COLO829 (cell line): ENCODE measurements around the gene ENOX2.

ENCODE experiments used
- DNase-seq: peaks from one replicate; pipeline ENCODE4 v3.0.0; 2012; ENCODE audit warnings: low spot score

ENOX2 gene

DNA sequence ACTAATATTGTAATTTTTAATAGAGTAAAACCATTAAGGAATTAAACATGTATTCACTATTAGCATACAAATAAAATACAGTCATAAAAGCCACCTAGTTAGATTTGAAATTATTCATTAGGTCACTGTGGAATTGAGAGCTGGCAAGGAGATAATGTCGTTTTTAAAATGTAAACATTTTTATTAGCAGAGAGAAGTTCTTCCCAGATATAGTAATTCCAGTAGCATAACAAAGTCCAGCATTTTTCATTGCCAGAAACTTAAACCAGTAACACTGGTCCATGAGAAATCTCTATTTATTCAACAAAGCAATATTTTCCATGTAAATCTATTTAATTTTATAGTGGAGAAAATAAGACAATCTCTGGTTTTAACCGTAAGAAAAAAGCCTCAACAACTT is 17.5 kb downstream of the ENOX2 start:
- DNase-seq = no peak

DNA sequence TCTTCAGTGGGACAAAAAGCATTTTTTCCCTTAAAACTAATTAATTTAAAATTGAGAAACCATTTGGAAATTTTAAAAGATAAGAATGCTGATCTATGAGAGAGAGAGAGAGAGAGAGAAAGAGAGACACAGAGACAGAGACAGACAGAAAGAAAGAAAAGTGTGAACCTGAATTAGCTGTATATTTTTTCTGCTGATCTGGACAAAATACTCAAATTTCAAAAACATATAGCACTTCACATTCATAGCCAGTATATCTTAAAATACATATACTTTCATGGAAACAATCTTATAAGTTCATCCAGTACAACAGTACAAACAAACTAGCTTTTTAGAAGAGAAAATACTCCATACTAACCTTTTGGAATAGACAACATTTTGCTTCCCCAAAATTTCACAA is 18.4 kb downstream of the ENOX2 start:
- DNase-seq = no peak

DNA sequence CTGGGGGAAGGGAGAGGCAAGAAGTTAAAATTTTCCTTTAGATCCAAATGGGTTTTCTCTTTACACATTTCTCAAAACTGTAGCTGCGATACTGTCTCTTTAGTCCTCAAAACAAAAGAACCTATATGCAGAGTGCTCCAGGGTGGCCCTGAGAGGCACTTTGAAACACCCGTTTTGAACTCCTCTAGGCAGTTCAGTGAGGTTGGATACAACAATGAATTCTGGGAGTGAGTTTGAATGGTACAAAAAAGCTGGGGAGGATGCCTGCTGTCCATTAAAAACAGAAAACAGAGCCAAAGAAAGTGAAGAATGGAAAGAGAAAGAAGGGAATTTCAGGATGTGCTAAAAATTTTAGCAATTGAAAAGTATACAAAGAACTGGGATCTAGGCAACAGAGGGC is 23.1 kb downstream of the ENOX2 start:
- DNase-seq = no peak

DNA sequence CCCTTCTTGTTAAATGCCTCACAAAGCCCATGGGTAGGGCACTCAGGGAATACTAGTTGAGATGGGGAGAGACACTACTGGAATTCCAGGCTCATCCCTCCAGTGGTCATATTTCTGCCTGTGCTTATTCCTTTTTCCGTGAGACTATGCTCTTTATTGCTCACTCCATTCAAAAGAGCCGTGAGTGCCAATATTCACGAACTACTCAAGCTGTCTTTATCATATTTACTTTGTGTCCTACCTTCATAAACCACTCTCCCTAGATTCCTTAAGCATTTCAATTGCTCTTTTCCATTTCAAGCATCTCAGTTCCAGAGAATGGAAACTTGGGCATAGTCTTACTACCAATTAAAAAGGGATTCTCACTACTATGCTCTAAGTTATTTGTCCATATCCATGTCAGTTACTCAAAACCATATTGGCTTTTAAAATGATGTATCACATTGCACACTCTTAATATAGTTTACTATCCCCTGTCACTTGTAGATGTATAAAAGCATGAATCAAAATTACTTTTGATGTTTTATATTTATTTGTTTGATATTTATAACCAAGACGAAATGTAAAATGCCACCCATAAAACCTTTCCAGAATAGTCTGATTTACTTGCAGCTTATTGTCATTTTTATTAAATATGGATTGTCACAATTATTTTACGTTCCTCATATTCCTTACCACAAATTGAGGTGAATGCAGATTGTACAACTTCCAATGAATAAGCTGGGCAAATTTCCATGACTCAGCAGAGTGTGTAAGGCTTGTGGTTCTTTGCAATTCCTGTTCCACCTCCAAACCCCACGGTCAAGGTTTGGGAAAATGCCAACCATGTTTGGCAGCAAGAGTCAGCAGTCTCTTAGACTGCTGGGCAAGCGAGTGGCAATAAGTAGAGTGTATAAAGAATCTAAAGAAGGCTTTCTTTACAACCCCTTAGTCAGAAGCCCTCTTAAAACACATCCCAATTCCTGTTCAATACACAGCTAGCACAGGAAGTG is 24.4 kb downstream of the ENOX2 start:
- DNase-seq = peak; percentile 62

DNA sequence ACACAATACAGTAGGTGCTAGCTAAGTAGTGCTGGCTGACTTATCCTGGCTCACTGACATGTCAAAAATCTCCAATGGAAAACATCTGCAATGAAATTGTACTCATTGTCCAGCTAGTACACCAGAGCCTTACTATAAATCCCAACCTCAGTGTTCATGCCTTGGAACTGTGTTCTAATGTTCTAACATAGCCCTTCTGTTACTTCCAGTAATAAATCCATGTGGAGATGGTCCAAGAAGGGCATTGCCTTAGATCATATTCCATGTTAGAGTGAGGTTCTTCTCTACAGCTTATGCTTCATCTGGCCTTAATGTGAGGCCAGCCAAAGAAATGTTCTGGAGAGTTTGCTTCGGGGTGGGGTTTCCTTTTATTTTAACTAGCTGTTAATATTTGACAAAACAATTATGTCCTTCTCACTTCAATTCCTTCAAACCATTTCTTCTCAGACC is 25.1 kb downstream of the ENOX2 start:
- DNase-seq = no peak

DNA sequence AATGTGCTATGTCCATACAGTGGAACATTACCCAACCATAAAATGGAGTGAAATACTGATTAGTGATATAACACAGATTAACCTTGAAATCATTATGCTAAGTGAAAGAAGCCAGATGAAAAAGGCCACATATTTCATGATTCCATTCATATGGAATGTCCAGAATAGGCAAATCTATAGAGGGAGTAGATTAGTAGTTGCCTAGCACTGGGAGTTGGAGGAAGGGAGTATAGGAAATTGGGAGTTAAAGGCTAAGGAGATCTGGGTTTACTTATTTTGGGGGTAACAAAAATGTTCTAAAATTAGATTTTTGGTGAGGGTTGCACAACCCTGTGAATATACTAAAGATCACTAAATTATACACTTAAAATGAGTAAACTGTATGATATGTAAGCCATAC is 26.8 kb downstream of the ENOX2 start:
- no peak for DNase-seq

DNA sequence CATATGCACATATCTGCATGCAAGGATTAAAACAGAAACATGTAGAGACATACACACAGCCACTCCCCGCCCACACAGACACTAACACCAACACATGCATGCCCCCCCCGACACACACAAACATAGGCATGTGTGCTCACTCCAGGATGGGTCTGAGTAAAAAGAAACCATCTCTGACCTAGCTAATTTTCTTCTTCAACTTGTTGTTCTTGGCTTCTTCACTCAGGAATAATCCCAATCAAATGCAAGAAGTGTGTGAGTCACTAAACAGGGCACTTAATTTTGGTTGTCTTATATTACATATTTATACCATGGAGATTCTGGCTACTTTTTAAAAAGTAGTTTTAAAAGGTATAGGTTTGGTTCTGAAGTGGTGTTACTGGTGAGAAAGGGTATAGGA is 28.3 kb downstream of the ENOX2 start:
- DNase-seq = no peak

DNA sequence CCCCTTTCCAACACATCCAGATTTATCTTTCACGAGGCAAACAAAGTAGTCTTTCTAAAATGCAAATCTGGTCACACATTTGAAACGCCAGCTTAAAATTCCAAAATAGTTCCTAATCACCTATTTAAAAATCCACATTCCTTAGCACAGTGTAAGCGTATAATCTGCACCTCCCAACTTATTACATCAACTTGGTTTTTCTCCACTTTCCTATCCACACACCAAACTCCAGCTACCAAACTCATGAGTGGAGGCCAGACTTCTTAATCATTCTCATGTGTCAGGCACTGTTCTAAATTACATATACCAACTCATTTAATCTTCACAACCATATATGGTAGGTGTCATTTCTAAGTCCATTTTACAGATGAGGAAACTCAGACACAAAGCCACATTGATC is 33.8 kb downstream of the ENOX2 start:
- DNase-seq = no peak

DNA sequence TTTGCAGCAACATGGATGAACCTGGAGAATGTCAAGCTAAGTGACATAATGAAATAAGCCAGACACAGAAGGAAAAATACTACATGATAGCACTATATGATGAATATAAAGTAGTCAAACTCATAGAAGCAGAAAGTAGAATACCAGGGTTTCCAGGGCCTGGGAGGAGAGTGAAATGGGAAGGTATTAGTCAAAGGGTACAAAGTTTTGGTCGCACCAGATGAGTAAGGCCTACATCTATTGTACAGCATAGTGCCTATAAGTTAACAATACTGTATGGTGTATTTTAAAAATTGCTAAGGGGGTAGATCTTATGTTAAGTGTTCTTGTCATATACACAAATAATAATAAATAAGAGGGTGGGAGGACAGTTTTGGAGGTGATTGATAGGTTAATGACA is 41.5 kb downstream of the ENOX2 start:
- no peak for DNase-seq

DNA sequence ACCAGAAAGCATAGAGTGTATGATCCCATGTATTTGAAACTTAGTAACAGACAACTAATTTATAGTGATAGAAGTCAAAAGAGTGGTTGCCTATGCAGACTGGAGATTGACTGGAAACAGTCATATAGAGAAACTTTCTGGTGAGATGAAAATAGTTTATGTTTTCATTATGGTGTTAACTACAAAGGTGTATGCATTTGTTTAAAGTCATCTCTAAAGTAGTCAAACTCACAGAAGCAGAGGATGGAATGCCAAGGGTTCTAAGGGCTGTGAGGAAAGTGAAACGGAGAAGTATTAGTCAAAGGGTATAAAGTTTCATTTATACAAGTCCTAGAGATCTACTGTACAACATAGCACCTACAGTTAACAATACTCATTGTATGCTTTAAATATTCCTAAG is 45.8 kb downstream of the ENOX2 start:
- no peak for DNase-seq

DNA sequence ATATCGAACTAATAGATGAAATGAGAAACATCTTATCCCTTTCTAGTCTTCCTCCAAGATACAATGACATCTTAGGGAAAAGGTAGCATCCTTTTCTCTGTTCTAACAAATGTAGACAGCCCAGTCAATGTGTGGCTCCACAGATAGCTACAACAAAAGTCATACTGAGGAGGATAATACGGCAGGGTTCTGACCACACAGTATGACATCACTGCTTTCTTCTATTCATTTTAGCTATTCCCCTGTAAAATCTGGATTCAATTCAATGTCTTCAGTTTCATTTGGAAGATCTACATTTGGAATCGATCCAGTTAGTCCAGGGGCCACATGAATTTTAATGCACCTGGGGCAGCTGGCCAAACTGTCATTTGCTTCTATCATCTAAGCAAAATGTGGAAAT is 51.4 kb downstream of the ENOX2 start:
- DNase-seq = no peak

DNA sequence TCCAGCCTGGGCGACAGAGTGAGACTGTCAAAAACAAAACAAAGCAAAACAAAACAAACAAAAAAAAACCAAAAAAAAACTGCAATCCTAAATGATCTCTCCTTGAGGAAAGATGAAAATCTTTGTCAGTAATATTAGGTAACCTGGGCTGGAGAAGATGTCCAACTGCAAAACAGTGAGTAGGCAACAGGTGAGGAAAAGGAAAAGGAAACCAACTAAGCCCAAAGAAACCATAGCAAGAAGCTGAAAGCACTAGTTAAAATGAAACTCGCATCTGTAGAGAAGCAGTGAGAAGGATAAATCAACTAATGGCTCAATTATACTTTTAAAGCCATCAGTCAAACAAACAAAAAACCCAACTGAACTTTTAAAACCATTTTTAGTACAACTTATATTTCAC is 54.2 kb downstream of the ENOX2 start:
- DNase-seq = no peak

DNA sequence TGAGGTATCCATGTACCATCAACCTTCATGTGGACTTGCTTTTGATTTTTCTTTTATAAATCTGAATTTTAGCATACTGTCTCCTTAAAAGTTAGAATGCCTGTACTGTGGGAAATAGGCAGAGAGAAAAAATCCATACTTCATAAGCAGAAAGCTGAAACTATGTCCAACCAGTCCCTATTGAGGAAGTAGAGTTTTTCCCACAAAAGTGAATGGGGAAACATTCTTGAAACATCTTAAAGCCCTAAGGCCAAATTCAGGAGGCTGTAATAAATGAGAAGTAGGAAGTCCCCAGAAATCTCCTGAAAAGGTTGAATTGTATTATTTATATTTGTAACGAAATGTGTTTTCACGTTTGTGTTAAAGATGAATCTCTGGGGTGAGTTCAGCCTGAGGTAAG is 56.3 kb downstream of the ENOX2 start:
- DNase-seq = no peak

DNA sequence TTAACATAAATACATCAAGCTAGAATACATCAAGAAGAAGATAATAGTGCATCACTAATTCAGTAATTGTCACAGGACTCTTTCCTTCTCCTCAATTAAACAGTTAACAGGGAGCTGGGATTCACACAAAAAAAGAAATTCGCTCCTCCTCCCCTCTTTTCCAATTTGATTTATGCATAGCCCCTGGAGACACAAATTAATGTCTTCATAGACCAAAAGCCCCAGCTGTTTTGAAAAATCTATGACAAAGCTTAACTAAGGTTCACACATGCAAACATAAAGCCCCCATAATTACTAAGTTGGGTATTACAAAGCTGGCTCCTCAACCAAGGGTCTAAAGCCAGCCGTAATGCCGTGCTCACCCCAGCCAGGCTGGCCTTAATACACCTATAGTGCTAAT is 61.2 kb downstream of the ENOX2 start:
- no peak for DNase-seq

DNA sequence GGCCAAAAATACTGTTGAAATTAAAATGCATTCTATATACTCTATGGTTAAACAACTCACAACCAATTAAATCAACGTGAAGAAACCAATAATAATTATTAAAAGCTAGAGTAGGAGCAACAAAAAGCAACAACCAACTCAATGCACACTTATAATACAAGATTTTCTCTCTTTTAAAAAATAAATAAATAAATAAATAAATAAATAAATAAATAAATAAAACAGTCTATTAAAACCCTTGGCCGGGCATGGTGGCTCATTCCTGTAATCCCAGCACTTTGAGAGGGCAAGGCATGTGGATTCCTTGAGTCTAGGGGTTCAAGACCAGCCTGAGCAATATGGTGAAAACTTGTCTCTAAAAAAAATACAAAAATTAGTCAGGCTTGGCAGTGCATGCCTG is 62.7 kb downstream of the ENOX2 start:
- no peak for DNase-seq

DNA sequence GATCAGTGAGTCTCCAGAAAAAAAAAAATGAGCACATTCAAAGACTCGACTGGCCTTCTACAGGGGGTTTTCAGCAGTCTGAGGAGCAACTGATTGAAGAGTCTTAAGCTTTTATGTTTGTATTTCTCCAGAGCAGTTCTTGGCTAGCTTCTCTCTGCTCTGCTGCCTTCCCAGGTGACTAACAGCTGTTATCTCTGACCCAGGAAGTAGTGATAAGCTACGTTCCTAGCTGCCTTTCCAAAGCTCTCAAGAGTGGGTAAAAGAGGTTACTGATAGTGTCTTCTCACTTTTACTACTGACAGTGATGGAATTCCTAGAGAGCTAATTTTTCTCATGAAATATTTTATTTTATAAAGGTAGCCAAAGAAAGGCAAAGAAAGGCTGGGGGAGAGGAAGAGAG is 66.6 kb downstream of the ENOX2 start:
- DNase-seq = no peak

DNA sequence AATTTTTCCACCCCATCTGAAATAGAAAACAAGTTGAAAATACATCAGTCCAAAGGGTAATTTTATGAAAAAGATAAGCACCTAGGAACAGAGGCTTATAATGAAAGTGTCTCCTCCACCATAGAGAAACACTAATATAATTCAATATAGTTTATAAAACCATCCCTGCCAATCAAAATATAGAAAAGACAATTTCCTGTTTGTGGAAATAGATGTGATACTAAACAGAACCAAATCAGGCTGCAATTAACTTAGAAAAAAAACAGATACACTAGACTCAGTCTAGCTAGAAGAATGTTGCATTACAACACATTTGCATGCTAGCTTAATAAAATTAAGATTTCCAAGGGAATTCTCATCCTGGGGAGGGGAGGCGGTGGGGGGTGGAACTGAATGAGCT is 68.2 kb downstream of the ENOX2 start:
- DNase-seq = no peak

DNA sequence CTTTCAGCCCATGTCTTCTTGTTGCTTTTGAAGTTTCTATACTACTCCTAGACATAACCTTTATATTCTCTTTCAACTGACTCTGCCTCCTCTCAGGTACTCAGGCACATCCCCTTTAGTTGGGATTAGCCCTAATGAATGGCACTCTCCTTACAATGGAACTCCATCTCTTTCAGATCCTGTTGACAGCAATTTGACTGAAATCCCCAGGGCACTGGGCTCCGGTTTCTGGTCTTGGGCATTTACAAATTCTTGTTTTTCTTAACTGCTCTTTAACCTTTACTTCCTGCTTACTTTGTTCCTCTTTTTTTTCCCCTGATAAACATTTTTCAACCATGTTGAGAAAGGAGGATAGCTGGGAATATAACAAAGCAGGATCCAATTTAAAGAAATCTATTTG is 68.9 kb downstream of the ENOX2 start:
- DNase-seq = no peak

DNA sequence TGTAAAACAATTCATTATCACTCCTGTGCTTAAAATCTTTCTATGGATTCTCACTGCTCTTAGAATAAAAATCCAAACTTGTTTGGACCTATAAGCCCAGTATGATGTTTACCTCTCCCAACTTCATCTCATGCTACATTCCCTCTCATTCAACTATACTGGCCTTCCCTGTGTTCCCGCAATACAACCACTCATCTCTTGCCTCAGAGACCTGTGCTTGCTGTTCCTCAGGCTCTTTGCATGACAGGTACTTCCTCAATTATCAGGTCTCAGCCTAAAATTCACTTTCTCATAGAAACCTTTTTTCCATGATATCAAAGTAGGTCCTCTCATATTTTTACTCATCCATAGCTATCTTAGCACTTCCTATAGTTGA is 71.7 kb downstream of the ENOX2 start:
- DNase-seq = no peak

DNA sequence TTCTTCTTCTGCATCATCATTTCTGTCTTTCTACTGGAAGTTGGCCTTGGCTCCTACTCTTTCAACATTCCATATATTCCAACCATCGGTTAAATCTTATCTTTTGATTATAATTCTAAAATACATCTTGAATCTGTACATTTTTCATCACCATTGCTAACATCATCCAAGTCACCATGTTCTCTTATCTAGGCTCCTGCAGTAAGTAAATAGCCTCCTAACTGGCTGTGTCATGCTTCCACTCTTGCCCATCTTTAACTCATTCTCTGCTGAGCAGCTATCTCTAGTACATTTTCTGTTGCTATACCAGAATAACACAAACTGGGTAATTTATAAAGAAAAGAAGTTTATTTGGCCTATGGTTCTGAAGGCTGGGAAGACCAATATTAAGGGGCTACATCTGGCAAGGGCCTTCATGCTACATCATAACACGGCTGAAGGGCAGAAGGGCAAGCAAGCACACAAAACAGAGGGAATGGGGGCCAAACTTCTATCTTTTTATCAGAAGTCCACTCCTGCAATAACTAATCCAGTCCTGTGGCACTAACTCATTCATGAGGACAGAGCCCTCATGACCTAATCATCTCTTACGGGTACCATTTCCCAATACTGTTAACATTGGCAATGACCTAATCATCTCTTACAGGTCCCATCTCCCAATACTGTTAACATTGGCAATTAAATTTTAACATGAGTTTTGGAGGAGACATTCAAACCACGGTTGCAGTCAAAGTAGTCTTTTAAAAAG is 72.2 kb downstream of the ENOX2 start:
- no peak for DNase-seq

DNA sequence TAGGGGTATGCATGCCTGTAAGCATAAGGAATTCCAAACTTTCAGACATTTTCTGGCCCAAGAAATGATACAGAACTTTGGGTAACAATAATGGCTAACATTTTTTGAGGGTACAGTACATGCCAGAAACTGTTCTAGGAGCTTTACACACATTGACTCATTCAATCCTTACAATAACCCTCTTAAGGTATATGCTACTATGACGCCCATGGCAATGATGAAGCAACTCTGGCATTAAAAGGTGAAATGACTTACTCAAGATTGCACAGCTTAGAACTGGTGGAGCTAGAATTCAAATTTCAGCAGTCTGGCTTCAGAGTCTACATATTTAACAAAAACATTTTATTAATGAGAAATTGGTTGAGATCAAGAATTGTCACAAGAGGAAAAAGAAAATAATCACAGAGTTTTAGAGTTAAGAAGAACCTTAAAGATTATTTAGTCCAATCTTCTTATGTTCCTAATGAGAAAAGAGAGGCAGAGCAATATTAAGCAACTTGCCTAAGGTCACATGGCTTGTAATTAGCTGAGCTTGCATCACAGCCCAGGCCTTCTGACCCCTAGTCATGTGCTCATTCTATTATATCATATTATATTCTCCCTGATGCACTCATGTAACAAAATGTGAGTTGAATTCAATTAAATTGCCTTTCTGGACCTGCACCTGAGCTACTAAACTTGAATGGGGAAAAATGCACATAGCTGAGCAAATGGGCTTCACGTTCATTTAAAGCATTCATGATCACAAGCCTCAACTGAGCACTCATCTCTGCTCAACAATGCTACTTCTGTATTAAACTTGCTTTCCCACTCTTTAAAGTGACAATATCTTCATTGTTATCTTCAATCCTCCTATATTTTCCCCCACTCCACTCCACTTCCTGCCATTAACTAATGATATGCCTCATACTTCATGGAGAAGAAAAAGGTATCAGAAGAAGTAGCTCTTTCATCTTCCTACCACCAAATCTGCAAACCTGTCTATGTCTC is 73.2 kb downstream of the ENOX2 start:
- DNase-seq = peak; percentile 60

DNA sequence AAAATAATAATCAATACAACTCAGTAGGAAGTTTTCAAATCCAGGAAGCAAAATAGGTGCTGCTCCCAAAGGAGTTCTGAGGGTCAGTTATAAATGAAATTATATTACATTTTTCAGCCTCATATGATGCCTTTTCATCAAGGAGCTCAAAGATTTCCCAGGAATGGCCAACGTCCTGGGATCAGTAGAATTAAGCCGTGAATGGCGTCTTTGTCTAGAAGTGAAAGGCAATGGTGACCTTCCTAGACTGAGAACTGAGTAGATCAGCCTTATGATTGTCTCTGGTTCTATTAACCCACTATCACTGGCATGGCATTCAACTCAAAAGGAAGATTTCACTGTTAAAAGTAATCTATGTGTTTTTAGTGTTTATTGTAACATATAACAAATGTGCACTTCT is 74.4 kb downstream of the ENOX2 start:
- no peak for DNase-seq
